LNCaP clone FGC (cell line): ENCODE results near the gene FUBP1.
"Not testable (repeated sequence)": the region's sequence is repeated elsewhere in the genome, so short reads cannot be mapped to it uniquely, and the experiment has no call there.

Experiments used
- DNase-seq: peaks from one replicate; pipeline ENCODE4 v3.0.0-alpha.2; 2011; ENCODE audit warnings: low read depth
- H3K4me3 ChIP-seq: 2 replicates; pipeline ENCODE4 v1.5.1; 2011; ENCODE audit warnings: mild to moderate bottlenecking, low read depth, low read length, control low read depth
- CTCF ChIP-seq: IDR thresholded peaks from 2 replicates; pipeline ENCODE4 v1.5.1; 2012; ENCODE audit warnings: mild to moderate bottlenecking; ENCODE audit not compliant: control insufficient read depth, insufficient read depth; ENCODE audit errors: extremely low read depth

The FUBP1 gene

GRCh38 chr1:77987919-77988318 is 9.0 kb upstream of the FUBP1 start:
- DNase-seq, result no peak
- H3K4me3 ChIP-seq, result no peak overlapping the region
- no peak for TF ChIP-seq CTCF

GRCh38 chr1:77986810-77987209 is 7.9 kb upstream of the FUBP1 start:
- no peak for DNase-seq
- no peak for TF ChIP-seq CTCF
- H3K4me3 ChIP-seq, result no peak overlapping the region

- H3K4me3 ChIP-seq, result no peak overlapping the region
- no peak for TF ChIP-seq CTCF
Observed at GRCh38 chr1:77984629-77985028, 5.8 kb upstream of the FUBP1 start.

GRCh38 chr1:77983997-77984355 is 5.1 kb upstream of the FUBP1 start:
- no peak for TF ChIP-seq CTCF
- peak overlapping the region; percentile 24; the same call in 1 of the 2 replicates for H3K4me3 ChIP-seq

More at GRCh38 chr1:77984629-77985028, 5.8 kb upstream of the FUBP1 start:
- no peak for DNase-seq

GRCh38 chr1:77983352-77983996 is 4.6 kb upstream of the FUBP1 start:
- H3K4me3 ChIP-seq, result peak overlapping the region; percentile 24; the same call in 1 of the 2 replicates

More at GRCh38 chr1:77983997-77984355, 5.1 kb upstream of the FUBP1 start:
- peak; percentile 50 for DNase-seq

GRCh38 chr1:77978293-77978968 is 441 bp downstream of the FUBP1 start:
- peak overlapping the region; percentile 82 for H3K4me3 ChIP-seq
- peak; percentile 95 for DNase-seq
- no peak for TF ChIP-seq CTCF

More at GRCh38 chr1:77983352-77983996, 4.6 kb upstream of the FUBP1 start:
- not testable (repeated sequence) for DNase-seq

GRCh38 chr1:77977989-77978292 is 931 bp downstream of the FUBP1 start:
- H3K4me3 ChIP-seq, result peak overlapping the region; percentile 82
- no peak for DNase-seq
- no peak for TF ChIP-seq CTCF
